ENCODE data around the gene CACNG6. TPM values are rescaled to one million over a fixed set of nuclear protein-coding genes. Genes with fewer than 3 reads are reported as not detected.
"Not testable (repeated sequence)": the region's sequence is repeated elsewhere in the genome, so short reads cannot be mapped to it uniquely, and the experiment has no call there.

Gene CACNG6
- total RNA-seq, 2 experiments from 2014 or later = not detected

DNA sequence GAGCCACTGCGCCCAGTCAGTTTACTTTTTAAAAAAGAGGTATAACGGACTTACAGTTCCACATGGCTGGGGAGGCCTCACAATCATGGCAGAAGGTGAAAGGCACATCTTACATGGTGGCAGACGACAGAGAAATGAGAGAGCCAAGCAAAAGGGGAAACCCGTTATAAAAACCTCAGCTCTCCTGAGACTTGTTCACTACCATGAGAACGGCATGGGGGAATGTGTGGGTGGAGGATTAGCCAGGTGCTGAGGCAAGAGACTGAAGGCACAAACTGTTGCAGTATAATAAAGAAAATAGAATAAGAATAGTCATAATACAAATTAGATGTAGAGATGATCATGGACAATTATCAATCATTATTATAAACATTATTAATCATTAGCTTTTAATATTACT is 45.1 kb downstream of the CACNG6 start:
- H3K27ac Mint-ChIP-seq; ATAC-seq; H3K36me3 Mint-ChIP-seq (ENCODE audit: low read depth); DNase-seq; POLR2A ChIA-PET; H3K9me3 Mint-ChIP-seq (ENCODE audit: insufficient read depth); H3K27me3 Mint-ChIP-seq (ENCODE audit: low read depth); CTCF ChIA-PET; H3K4me1 Mint-ChIP-seq (ENCODE audit: low read depth); H3K4me3 Mint-ChIP-seq: not testable (repeated sequence)

GRCh38 chr19:54040003-54040402 is 48.6 kb downstream of the CACNG6 start:
- POLR2A ChIA-PET = no interaction called here
- Mint-ChIP-seq H3K27me3 (ENCODE audit: low read depth) (no peaks in the 10 kb centered on the region), H3K36me3 (ENCODE audit: low read depth) (no peaks in the 10 kb centered on the region)

DNA sequence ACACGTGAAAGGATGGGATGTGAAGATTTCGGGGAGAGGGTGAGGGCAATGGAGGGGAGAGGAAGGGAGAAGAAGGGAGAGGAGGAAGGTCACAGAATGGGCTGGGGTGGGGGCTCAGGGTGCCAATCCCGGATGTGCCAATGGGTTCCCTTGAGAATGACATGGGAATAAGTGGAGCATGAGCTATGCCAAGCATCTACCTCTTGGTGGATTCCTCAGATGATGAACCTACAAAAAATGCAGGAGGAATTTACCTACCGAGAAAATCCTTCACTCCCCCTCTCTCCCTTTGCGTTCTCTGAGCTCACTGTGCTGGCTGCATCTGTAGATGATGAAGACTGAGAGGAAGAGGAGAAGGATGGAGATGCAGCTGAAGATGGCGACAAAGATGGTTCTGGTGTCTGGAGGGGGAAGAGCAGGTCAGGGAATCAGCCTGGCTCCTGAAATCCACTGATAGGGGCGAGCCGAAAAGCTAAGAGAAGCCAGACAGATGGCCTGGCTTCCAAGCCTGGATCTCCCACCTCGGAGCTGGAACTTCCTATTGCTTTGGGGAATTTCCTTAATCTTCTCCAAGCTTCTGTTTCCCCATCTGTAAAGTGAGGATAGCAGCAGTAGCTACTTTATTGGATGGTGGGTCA is 50.7 kb downstream of the CACNG6 start:
- no peaks in the 10 kb centered on the region for H3K36me3 Mint-ChIP-seq (ENCODE audit: low read depth)
- no peak overlapping the region for H3K4me3 Mint-ChIP-seq
- no peaks in the 10 kb centered on the region for H3K4me1 Mint-ChIP-seq (ENCODE audit: low read depth)
- H3K27ac Mint-ChIP-seq = no peak overlapping the region
- POLR2A ChIA-PET = no interaction called here
- no peaks in the 10 kb centered on the region for H3K9me3 Mint-ChIP-seq (ENCODE audit: insufficient read depth)
- H3K27me3 Mint-ChIP-seq (ENCODE audit: low read depth) = no peaks in the 10 kb centered on the region
- DNase-seq (no peak), ATAC-seq (no peak)
- CTCF ChIA-PET = interaction anchor here (1.1 to 2.3 kb wide), 3 partner anchors 12 to 249 kb away, joined by 3 to 5 read pairs (median 3); no protein-coding TSS in a partner anchor

More at GRCh38 chr19:54040003-54040402, 48.6 kb downstream of the CACNG6 start:
- DNase-seq (no peak), ATAC-seq (no peak)
- H3K4me1 Mint-ChIP-seq (ENCODE audit: low read depth) = no peaks in the 10 kb centered on the region
- CTCF ChIA-PET = interaction anchor here (1.2 to 1.4 kb wide), 2 partner anchors 10 to 16 kb away, joined by 3 to 4 read pairs; no protein-coding TSS in a partner anchor
- no peak overlapping the region for H3K4me3 Mint-ChIP-seq
- H3K9me3 Mint-ChIP-seq (ENCODE audit: insufficient read depth) = no peaks in the 10 kb centered on the region
- H3K27ac Mint-ChIP-seq = no peak overlapping the region

DNA sequence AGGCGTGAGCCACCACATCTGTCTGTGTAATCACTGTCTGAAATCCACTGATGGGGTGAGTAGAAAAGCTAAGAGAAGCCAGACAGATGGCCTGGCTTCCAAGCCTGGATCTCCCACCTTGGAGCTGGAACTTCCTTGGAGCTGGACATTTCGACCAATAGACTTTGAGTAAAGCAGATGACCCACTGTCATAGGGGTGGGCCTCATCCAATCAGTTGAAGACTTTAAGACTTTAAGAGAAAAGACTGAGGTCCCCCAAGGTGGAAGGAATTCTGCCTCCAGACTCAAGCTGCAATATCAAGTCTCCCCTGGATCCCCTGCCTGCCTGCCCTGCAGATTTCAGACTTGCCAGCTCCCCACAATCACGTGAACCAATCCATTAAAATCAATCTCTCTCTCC is 51.6 kb downstream of the CACNG6 start:
- ATAC-seq = no peak
- H3K36me3 Mint-ChIP-seq (ENCODE audit: low read depth) = no peaks in the 10 kb centered on the region
- H3K27ac Mint-ChIP-seq = no peak overlapping the region
- ChIA-PET CTCF (interaction anchor here (1.0 to 2.3 kb wide), 3 partner anchors 13 to 250 kb away, joined by 3 to 7 read pairs (median 5); no protein-coding TSS in a partner anchor), POLR2A (no interaction called here)
- DNase-seq = no peak
- no peaks in the 10 kb centered on the region for H3K4me1 Mint-ChIP-seq (ENCODE audit: low read depth)
- no peak overlapping the region for H3K4me3 Mint-ChIP-seq
- no peaks in the 10 kb centered on the region for H3K27me3 Mint-ChIP-seq (ENCODE audit: low read depth)
- H3K9me3 Mint-ChIP-seq (ENCODE audit: insufficient read depth) = no peaks in the 10 kb centered on the region

GRCh38 chr19:54045771-54046170 is 54.3 kb downstream of the CACNG6 start:
- Mint-ChIP-seq H3K4me1 (ENCODE audit: low read depth) (no peaks in the 10 kb centered on the region), H3K27me3 (ENCODE audit: low read depth) (no peaks in the 10 kb centered on the region), H3K9me3 (ENCODE audit: insufficient read depth) (no peaks in the 10 kb centered on the region), H3K27ac (no peak overlapping the region), H3K4me3 (no peak overlapping the region), H3K36me3 (ENCODE audit: low read depth) (no peaks in the 10 kb centered on the region)
- DNase-seq (no peak), ATAC-seq (no peak)
- ChIA-PET POLR2A (no interaction called here), CTCF (interaction anchor here (0.7 kb wide), 1 partner anchor 16 kb away, joined by 4 read pairs; no protein-coding TSS in a partner anchor)

- ChIA-PET POLR2A (no interaction called here), CTCF (interaction anchor here (1.1 to 1.7 kb wide), 2 partner anchors 18 to 23 kb away, joined by 4 read pairs; no protein-coding TSS in a partner anchor)
- Mint-ChIP-seq H3K27me3 (ENCODE audit: low read depth) (no peaks in the 10 kb centered on the region), H3K36me3 (ENCODE audit: low read depth) (no peaks in the 10 kb centered on the region), H3K9me3 (ENCODE audit: insufficient read depth) (no peaks in the 10 kb centered on the region), H3K4me3 (no peak overlapping the region), H3K4me1 (ENCODE audit: low read depth) (no peaks in the 10 kb centered on the region), H3K27ac (no peak overlapping the region)
- ATAC-seq (no peak), DNase-seq (no peak)
Measured at GRCh38 chr19:54047616-54048015, 56.2 kb downstream of the CACNG6 start.

Other genes with a start within 250 kb of the CACNG6 start
- not detected for gene NLRP12, start 167.3 kb upstream of the CACNG6 start, total RNA-seq
- gene MYADM, start 123.8 kb upstream of the CACNG6 start, total RNA-seq = 10 to 100 TPM; 92.9 to 98.1 TPM
- gene PRKCG, start 109.4 kb upstream of the CACNG6 start, total RNA-seq = not detected
- not detected for gene CACNG7, start 82.4 kb upstream of the CACNG6 start, total RNA-seq
- not detected for gene CACNG8, start 28.7 kb upstream of the CACNG6 start, total RNA-seq
- gene VSTM1, start 72.3 kb downstream of the CACNG6 start, total RNA-seq = not detected
- gene TARM1, start 89.7 kb downstream of the CACNG6 start, total RNA-seq = not detected
- under 1 TPM; 0.34 to 0.42 TPM for gene OSCAR, start 109.2 kb downstream of the CACNG6 start, total RNA-seq
- gene NDUFA3, start 111.2 kb downstream of the CACNG6 start, total RNA-seq = 100 to 1,000 TPM; 138 to 152 TPM
- 10 to 100 TPM; 50.9 to 51.4 TPM for gene TFPT, start 124.0 kb downstream of the CACNG6 start, total RNA-seq
- gene PRPF31, start 124.1 kb downstream of the CACNG6 start, total RNA-seq = 10 to 100 TPM; 77.5 to 82.8 TPM
- 10 to 100 TPM; 55.1 to 58.4 TPM for gene CNOT3, start 146.1 kb downstream of the CACNG6 start, total RNA-seq
- gene LENG1, start 168.1 kb downstream of the CACNG6 start, total RNA-seq = 1 to 10 TPM; 6.6 to 7.5 TPM
- under 1 TPM; 0.55 to 0.76 TPM for gene TMC4, start 181.5 kb downstream of the CACNG6 start, total RNA-seq
- 10 to 100 TPM; 56.9 to 58.8 TPM for gene MBOAT7, start 197.9 kb downstream of the CACNG6 start, total RNA-seq
- 10 to 100 TPM; 11.2 to 11.9 TPM for gene TSEN34, start 199.7 kb downstream of the CACNG6 start, total RNA-seq
- gene RPS9, start 209.2 kb downstream of the CACNG6 start, total RNA-seq = 1,000 to 10,000 TPM; 1,244 to 1,253 TPM
- gene LILRB3, start 231.4 kb downstream of the CACNG6 start, total RNA-seq = 1 to 10 TPM; 1.1 to 1.5 TPM

Data from activated CD8-positive, alpha-beta T cell treated with anti-CD3 and anti-CD28 coated beads, Interleukin-2, amount 10 ng/mL, durations not matched to agents 7 days and 5 days (primary cell).